Lower leg skin (tissue), 3 donors: ENCODE results near the gene SUN2.

ENCODE experiments used
- CTCF ChIP-seq, 3 donors: fragments of 450-650 bp; IDR thresholded peaks; one replicate each; pipeline ENCODE4 v1.5.1; 2016; ENCODE audit warnings: antibody characterized with exemption in 3 of 3, mild to moderate bottlenecking in 3 of 3, moderate library complexity in 2 of 3
- POLR2A ChIP-seq, 2 donors: fragments of 450-650 bp; IDR thresholded peaks; one replicate each; pipeline ENCODE4 v1.6.1; 2016 to 2017; ENCODE audit warnings: antibody characterized with exemption in 2 of 2, mild to moderate bottlenecking in 1 of 2, moderate library complexity in 1 of 2

GRCh38 chr22:38755155-38755910 lies 465 bp downstream of the SUN2 start:
- TF ChIP-seq CTCF (IDR thresholded peaks at IDR 0.05) (peak in 1 of 3 donors; percentile 24), POLR2A (IDR thresholded peaks at IDR 0.05) (no peak)
